Stimulated activated CD8-positive, alpha-beta memory T cell treated with anti-CD3 and anti-CD28 coated beads, Interleukin-15, amount 100 ng/mL, for 4 hours (primary cell): ENCODE data around the gene RALGAPA2.
"Not testable (repeated sequence)": the region's sequence is repeated elsewhere in the genome, so short reads cannot be mapped to it uniquely, and the experiment has no call there.

Source experiments
- DNase-seq, 2 donors: peaks; one replicate each; pipeline ENCODE4 v3.0.0-alpha.2; 2020; ENCODE audit warnings: low read depth in 2 of 2

Gene RALGAPA2

DNA sequence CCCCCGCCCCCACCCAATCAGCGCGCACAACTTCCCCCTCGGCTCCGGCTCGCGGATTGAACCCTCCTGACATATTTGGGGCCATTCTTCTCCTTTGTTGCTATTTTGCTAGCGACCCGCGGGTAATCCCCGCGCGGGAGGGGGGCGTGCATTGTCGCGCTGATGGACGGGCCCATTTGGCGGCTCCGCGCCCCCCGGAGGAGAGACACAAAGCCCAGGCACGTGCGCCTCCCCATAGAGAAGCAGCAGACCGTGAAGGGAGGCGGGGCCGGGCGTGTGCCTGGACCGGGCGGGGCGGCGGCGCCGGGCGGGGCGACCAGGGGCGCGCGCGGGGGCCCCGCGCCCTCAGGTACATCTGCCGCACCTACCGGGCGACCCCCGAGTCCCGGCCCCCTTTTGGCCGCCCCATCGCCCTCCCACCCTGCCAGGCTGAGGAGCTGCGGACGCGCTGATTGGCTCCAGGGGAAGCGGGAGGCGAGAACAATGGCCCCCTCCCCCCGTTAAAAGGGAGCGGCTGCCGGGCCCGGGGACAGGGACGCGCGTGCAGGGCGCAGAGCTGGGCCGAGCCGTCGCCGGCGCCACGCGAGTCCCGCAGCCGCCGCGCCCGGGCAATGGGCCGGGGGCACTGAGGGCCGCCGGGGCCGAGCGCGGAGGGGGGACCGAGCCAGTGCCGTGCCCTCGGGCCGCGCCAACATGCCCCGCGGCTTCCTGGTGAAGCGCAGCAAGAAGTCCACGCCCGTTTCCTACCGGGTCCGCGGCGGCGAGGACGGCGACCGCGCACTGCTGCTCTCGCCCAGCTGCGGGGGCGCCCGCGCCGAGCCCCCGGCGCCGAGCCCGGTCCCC, 344.6 kb downstream of the RALGAPA2 start, which contains the start of gene INSM1:
TSS of gene INSM1 (plus strand) at position 530 of the 843 bp plus-strand sequence. CDS start at position 694, 164 bp downstream.
- no peak for DNase-seq

DNA sequence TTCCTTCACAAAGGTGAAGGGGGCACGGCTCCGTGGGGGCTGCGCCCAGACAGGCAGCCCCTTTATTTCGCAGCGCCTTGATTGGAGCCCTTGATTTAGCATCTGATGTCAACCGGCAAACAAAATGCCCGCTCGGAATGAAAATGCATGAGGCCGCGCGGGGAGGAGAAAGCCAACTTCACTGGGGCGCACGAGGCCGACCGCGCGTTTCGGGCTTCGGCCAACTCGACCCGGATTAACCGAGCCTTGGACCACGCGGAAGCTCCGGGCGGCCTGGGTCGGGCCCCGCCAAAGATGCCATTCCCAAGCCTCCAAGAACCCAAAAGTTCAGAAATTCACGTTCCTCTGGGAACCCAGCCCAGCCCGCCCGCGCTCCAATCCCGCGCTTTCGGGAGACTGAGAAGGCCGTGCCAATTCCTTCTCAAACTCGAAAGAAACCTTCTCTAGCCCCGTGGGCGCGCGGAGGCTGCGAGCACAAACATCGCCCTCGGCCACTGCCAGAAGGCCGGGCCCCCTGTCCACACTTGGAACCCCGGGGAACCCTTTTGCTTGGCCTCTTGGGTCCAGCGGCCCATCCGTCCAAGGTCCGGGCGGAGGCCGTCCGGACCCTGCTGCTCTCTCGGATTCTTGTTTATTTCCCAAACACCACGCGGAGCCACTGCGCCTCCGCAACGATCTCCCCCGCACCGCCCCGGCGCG, 345.4 kb downstream of the RALGAPA2 start:
- no peak for DNase-seq

DNA sequence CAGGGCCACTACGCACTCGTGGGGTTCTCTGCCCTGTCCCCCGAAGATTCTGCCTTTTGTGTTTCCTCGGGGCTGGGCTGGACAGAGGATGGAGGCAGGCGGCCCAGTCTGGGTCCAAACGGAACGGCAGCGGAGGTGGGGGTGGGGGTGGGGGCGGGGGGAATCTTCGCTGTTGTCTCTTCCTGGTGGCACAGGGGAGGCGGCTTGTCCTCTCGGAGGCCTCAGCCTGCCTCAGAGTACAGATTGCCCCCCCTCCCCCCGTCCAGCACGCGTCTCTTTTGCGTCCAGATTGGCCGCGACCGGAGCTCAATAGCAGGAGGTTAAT, 345.9 kb downstream of the RALGAPA2 start:
- DNase-seq, result no peak

DNA sequence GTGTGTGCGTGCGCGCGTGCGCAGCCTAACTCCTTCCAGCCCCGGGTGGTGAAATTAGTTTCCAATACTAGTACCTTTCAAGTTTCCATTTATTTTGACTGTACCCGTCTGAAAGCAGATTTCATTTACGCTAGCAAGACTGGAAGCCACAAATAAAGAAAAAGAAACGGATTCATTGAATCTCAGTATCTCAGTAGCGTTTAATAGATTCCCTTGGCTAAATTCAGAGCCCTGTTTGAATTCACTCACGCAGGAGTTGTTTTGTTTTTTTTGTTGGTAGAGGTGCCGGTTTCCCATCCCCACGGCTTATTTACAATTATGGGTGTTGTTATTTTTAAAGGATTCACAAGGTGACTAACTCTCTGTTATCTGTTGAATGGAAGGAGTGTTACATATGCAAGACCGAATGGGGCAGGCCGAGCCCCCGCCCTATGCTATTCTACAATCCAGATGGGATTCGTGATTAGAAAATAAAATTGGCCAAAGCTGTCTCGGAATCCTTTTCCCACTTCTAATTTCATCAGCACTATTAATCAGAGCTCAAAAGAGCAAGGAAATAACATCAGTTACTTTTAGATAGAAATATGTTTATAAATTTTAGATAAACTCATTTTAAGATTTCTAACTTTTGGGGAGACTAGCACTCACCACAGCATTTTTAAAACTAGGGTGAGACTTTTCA, 346.8 kb downstream of the RALGAPA2 start:
- DNase-seq, result no peak

DNA sequence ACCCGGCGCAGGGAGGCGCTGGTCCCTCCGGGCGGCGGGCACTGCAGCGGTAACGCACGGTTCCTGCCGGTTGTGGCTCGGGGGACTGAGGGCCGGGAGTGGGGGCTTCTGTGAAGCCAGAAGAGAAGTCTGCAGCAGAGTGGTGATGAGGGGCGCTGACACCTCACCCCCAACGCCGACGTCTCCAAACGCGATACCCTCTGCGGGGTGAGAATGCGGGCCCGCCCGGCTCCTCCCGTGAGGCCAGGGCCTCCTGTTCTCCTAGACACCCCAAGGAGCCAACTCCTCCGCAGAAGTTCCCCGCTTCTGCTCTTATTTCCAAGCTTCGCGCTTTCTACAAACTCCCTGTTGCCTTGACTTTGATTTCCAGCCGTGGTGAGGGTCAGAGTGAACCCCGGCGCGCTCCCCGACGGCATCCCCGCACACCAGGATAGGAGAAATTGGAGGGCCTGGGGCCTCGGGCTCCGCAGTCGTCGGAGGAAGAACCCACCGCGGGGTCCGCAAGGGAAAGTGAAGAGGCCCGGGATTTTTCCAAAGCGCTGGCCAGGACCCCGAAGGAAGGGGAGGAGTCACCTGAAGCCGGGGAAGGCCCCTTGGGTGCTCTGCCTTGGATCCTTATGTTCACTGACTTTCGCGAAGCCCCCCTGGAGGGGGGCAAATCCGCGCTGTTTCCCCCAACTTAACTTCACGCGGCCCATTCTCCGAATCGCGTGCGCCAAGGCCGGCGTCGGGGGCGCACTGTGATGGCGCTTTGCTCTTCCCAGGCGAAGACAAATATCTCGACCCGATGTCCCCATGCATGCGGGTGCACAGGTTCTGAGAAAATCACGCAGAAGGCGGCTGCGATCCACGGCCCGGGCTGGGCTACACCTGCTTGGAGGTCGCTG, 347.6 kb downstream of the RALGAPA2 start:
- no peak for DNase-seq

DNA sequence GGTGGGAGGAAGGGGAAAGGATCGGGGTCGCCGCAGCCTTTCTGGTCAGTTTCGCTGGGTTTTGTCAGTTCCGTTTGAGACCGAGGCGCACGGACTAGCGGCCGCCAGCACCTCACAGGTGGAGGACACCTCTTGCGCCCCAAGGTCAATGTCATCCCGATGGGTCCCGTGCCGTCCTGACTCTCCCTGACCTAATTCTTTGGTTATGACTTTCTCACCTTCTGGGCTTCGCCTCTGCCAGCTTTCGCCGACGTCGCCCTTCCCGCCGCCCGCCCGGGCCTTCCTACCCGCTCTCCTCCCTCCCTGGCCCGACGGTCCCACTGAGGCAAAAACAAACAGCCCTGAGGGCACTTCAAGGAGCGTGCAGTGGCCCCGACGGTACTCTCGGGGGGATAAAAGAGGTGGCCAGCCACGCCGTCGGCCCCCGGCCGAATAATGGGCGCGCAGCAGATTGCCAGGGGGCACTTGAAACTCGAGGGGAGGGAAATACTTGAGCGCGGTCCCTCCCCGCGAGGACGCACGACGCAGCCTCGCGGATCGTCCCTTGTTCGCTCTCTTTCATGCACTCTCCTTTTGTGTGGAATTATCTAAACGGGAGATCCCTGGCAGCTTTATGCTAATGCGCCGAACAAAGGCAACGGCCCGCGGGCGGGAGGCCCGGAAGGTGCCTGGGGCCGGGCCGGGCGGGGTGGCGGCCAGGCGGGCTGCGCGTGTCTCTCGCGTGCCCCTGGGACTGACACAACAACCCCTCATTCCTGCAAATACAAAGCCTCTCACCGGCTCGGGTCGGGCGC, 348.4 kb downstream of the RALGAPA2 start:
- no peak for DNase-seq

DNA sequence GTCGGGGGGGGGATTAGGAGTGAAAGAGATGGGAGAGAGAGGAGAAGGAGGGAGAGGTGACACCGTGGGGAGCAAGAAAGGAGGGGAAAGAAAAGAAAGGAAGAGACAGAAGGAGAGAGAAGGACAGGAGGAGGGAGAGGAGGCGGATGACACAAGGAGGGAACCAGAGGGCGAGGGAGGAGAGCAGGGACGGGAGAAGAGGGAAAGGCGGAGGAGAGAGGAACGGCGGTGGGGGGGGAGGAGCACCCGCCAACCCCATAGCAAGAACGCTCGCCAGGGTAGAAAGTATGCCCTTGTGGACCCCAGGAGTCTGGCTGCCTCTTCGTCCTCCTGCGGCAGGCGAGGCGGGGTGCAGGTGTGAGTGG, 349.0 kb downstream of the RALGAPA2 start:
- no peak for DNase-seq

DNA sequence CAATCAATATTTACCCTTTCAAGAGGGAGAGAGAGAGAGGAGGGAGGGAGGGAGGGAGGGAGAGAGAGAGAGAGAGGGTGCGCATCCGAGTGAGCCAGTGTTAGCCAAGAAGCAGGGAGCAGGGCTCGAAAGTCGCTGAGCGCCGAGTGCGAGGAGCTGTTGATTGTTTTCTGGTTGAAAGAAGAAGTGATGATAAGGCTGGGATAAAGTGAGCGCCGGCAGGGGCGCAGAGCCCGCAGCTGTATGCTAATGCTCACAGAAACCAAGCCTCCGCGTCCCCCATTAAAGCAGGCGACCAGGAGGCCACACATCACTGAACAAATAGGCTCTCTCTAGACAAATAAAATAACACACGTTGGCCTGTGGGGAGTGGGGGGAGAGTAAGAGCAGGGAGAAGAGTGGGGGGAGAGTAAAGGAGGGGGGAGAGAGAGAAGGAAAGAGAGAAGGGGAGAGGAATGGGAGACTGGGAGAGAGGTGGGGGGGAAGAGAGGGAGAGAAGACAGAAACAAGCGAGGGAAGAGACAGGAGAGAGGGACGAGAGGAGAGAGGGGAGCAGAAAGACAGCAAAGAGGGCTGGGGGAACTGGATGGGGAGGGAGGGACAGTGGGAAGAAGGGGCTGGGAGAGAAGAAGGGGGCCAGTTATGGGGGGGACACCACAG, 349.5 kb downstream of the RALGAPA2 start:
- DNase-seq, result no peak

DNA sequence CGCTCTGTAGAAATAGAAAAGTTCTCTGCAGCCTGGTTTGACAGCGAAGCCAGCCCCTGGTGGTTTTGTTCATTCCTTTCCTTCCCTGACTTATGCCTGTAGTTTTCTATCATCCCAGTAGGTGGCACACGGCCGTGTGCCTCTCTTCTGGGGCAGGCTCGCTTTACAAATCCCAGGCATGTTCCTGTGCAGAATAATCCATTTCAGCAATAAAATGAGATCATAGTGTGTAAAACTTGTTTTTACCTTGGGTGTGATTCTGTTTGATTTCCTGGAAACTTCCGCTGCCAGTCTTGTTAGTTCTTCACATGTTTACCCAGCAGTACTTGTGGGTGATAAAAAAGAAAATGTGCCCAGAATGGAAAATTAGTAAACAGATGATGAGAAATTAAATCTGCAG, 352.0 kb downstream of the RALGAPA2 start:
- no peak for DNase-seq

DNA sequence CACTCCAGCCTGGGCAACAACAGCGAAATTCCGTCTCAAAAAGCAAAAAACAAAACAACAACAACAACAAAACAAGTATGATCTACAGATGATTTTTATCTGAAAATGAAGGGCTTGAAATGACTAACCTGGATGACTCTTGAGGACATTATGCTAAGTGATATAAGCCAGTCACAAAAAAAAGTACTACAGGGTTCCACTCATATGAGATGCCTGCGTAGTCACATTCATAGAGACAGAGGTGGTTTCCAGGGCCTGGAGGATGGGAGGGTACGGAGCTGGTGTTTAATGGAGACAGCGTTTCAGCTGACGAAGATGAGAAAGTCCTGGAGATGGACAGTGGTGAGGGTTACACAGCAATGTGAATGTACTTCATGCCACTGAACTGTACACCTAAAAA, 352.8 kb downstream of the RALGAPA2 start:
- DNase-seq, result no peak

DNA sequence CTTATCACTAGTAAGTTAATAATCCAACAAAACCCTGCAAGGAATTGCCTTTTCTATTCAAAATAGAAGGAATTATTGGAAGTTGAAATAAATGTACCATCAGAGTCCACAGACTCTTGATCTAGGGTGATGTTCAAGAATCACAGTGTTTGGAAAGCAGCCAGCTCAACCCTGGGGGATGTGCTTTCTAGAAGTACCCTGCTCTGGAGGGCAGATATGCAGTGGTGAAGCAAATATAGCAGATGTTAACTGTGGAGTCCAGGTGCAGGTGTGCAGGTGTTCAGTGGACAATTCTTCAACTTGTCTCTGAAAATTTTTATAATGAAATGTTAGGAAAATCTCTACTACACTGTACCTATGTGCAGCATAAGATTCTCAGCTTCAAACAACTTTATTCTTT, 353.6 kb downstream of the RALGAPA2 start:
- DNase-seq, result no peak

DNA sequence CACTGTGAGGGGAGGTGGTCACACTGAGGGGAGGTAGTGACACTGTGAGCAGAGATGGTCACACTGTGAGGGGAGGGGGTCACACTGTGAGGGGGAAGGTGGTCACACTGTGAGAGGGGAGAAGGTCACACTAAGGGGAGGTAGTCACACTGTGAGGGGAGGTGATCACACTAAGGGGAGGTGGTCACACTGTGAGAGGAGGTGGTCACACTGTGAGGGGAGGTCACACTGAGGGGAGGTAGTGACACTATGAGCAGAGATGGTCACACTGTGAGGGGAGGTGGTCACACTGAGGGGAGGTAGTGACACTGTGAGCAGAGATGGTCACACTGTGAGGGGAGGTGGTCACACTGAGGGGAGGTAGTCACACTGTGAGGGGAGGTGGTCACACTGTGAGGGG, 356.9 kb downstream of the RALGAPA2 start:
- not testable (repeated sequence) for DNase-seq

DNA sequence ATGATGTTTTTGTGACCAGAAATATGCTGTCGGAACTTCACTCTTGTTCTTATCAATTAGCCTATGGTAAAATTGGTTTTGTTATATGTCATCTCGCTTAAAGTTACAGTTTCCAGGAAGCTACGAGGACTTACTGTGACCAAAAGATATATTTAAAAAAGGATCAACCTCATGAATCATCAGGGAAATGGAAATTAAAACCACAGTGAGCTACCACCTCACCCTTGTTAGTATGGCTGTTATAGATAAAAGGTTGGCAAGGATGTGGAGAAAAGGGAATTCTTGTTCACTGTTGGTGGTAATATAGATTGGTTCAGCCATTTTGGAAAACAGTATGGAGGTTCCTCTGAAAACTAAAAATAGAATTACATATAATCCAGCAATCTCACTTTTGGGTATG, 358.9 kb downstream of the RALGAPA2 start:
- no peak for DNase-seq

DNA sequence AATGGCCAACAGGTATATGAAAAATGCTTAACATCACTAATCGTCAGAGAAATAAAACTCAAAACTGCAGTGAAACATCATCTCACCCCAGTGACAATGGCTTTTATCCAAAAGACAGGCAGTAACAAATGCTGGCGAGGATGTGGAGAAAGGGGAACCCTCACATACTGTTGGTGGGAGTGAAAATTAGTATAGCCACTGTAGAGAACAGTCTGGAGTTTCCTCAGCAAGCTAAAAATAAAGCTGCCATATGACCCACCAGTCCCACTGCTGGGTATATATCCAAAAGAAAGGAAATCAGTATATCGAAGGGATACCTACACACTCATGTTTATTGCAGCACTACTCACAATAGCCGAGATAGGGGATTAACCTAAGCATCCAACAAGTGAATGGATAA, 368.0 kb downstream of the RALGAPA2 start:
- no peak for DNase-seq

DNA sequence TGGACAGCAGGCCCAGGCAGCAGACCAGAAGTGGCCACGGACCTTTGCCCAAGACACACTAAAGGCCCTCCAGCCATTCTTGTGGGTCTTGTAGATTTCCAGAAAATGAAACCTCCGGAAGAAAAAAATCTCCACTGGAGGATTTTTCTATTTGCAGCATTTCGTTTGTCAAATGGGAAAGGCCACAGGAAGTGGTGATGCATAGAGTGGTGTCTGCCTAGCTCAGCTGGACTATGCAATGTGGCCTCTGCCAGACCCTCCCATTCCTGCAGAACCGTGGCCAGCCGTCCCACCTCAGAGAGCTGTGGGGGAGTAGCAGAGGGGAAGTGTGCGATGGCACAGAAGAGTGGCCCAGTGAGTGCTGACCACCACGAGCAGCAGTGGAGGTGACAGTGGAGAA, 368.5 kb downstream of the RALGAPA2 start:
- no peak for DNase-seq
